HL-60/S4 treated with retinoic acid at 250 ng/mL for 4 days and 3 days (cell line): ENCODE data around the gene ZC2HC1B.

Experiments
- in situ Hi-C: fragments of 300-500 bp; cut with MboI; formaldehyde crosslinking; loops from 2 replicates; pipeline ENCODE4 v1.7.0; 2022; ENCODE audit warnings: low sequenced_read_pairs

Gene ZC2HC1B

DNA sequence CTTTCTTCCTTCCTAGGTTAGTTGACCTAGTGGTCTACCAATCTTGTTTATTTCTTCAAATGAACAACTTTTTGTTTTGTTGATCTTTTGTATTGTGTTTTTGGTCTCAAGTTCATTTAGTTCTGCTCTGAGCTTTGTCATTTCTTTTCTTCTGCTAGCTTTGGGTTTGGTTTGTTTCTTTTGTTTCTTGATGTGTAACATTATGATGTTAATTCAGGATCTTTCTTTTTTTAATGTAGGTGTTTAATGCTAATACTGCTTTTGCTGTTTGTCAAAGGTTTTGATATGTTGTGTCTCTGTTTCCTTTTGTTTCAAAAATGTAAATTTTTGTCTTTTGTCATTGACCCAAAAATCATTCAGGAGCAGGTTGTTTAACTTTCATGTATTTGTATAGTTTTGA lies 65.7 kb downstream of the ZC2HC1B start:
- in situ Hi-C loops, result no loop called here

- in situ Hi-C loops, result no loop called here
Observed at GRCh38 chr6:143934331-143934730, 70.1 kb downstream of the ZC2HC1B start.

GRCh38 chr6:143934867-143935266 lies 70.6 kb downstream of the ZC2HC1B start:
- in situ Hi-C loops, result no loop called here

GRCh38 chr6:143936347-143936746 lies 72.1 kb downstream of the ZC2HC1B start:
- in situ Hi-C loops, result no loop called here

- in situ Hi-C loops, result no loop called here
Observed at GRCh38 chr6:143936778-143937667, 72.7 kb downstream of the ZC2HC1B start.

GRCh38 chr6:143937668-143937970 lies 73.3 kb downstream of the ZC2HC1B start:
- in situ Hi-C loops, result no loop called here

DNA sequence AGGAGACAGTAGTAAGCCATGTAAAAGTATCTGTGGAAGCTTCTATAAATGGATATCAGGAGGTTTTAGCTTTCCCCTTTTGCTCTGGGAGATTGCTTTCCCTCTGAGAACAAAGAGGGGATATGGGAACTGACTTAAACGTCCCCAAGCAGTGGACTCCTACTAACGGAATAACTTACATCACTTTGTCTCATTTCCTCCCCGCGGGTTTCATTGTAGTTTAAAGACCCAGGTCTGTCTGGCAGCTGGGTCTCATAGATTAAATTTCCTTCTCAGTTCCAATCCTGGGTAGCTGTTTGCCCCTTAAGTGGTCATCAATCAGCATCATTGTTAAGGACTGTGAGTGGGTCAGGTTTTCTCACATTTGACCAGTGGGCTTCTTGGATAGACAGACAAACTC lies 75.1 kb downstream of the ZC2HC1B start:
- in situ Hi-C loops, result no loop called here

GRCh38 chr6:143940011-143940597 lies 75.8 kb downstream of the ZC2HC1B start:
- in situ Hi-C loops, result no loop called here

DNA sequence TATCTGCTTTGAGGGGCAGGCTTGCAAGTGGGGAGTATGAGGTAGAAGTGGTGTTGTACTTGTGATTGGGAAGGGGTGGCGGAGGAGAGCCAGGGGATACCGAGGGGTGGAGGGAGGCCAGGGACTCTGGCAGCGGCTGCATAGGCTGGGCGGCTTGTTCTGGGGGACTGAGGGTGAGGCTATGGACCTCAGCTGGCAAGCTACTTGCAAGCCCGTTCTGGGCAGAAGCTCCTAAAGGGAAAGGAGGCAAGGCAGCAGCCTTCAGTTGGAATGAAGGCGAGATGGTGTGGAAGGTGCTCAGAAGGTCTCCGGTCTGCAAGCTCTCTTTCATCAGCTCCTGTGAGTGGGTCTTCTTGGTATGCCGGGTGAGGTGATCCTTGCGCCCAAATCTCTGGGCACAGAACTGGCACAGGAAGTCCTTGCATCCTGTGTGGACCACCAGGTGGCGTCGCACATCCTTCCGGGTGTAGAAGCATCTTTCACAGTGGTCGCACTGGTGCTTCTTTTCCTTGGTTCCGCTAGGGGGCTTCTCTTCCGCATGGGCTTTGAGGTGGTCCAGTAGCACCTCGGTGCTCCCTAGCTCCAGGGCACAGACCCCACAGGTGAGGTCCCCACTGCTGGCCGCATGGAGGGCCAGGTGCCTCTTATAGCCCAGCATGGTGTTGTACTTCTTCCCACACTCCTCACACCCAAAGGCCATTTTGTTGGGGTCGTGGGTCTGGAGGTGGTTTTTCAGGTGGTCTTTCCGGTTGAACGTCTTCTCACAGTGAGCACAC lies 77.8 kb downstream of the ZC2HC1B start:
- in situ Hi-C loops, result no loop called here

- in situ Hi-C loops, result no loop called here
Observed at GRCh38 chr6:143948208-143948607, 83.9 kb downstream of the ZC2HC1B start.

DNA sequence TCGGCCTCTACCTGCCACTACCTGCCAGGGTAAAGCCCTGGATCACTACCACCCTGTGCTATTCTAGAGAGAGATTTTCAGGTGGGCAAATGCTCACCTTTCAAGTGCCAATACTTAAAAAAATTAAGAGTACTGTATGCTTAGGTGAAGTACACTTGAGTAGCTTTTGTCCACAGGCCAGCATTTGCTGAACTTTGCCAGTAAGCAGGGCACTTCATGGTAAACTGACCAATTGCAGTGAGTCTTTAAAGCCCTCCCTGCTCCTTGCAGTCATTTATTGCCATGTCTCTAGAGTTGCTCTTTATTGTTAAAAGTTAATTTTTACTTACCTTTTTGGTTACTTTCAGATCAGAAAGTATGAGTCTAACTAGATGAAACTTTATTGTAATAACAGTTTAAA lies 85.3 kb downstream of the ZC2HC1B start:
- in situ Hi-C loops, result no loop called here

DNA sequence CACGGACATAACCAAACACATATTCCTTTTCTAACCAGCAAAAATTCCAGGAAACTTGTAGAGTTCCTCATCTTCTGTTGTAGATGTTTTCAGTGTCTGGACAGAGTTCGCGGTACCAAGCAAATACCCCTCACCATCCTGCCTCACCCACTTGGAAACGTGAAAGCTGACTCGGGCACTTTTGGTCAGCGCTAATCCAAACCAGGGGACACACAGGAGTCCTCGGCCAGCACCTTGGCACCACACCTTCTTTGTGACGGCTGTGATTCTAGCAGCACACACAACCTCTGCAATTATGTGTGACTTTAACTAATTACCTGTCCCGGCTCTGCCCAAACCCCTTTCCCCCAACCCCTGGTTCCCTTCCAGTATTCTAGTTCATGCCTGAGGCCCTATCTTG lies 85.7 kb downstream of the ZC2HC1B start:
- in situ Hi-C loops, result no loop called here

DNA sequence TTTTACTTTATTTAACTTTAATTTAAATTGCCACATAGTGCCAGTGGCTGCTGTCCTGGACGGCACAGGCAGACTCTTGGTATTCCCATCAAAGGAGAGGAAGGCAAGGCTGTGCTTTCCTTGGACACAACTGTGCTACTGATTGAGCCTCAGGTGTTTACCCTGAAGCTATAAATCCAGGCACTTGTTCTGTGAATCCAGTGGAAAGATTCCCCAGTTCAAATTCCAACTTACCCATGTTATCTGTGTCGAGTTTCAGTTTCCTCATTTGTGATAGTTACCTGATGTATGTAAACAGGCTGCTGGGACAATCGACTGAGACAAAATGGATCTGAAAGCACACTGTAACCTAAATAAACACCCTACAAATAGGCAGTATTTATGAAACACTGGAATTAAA lies 86.6 kb downstream of the ZC2HC1B start:
- in situ Hi-C loops, result no loop called here

DNA sequence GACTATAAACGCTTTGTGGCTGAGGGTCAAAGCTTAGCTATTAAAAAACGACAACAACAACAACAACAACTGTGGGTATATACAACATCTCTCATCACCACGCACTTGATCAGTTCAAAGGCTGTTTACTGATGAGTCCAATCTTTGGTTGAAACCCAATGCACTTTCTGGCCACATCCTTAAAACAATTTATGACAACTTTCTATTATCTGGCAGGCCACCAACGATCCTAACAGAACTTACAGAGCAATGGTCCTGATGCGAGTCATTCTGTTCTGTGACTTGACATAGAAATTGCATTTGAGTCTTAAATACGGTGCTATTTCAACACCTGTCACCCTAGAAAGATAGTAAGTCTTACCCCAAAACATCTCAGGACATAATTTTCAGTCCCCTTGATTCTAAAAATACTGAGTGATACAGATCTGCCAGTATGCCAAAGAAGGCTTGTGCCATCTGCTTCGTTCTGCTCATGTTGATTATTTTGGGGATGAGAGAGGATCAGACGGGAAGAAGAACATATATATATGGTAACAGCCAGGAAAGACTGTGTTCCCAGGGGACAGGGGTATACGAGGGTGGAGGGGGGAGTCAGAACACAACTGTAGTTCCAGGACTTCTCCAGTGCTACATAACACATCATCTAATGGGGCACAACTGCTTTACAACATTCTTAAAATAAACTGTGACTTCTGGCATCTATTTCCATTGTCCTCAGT lies 87.9 kb downstream of the ZC2HC1B start:
- in situ Hi-C loops, result no loop called here

- in situ Hi-C loops, result no loop called here
Observed at GRCh38 chr6:143952947-143953701, 88.8 kb downstream of the ZC2HC1B start.

- in situ Hi-C loops, result no loop called here
Observed at GRCh38 chr6:143953922-143954321, 89.6 kb downstream of the ZC2HC1B start.

DNA sequence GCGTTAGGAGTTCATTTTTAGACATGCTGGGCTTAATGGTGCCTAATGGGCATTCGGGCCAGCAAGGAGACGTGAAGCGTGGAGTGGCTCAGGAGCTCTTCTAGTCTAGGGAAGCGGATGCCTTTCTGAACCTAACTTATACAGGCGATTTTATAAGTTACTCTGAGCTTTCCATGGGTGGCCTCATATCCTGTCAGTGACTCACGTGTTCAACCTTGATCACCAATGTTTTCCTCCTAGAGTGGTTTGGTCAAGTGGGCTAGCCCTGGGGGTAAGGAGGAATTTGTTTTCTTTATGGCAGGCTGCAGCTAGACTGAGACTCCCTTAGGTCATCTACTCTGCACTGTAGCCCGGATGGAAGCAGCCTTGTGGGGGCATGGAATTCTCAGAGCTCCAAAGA lies 91.7 kb downstream of the ZC2HC1B start:
- in situ Hi-C loops, result no loop called here

DNA sequence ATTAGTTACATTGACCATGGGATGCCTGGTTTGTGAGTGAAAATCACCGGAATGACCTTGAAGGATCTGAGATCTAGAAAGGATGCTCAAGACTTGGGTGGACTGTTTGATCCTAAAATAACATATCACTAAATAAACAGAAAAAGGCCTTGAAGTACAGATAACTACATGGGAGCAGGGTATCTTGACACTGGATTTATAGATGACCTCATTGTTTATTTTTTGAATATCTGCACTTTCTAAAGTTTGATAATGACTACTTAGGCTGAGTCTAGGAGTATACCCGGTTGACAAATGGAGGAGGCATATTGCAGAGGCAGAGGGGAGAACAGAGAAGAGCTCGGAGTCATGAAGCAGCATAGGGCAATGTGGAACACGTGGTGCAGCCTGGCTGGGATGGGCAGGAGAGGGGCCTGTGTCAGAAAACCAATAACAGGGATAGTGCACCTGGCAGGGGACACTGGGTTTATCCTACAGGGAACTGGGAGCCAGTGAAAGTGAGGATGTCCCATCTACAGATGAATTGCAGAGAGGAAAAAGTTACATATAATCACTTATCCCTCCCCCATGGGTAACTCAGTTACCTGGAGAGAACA lies 93.5 kb downstream of the ZC2HC1B start:
- in situ Hi-C loops, result no loop called here

DNA sequence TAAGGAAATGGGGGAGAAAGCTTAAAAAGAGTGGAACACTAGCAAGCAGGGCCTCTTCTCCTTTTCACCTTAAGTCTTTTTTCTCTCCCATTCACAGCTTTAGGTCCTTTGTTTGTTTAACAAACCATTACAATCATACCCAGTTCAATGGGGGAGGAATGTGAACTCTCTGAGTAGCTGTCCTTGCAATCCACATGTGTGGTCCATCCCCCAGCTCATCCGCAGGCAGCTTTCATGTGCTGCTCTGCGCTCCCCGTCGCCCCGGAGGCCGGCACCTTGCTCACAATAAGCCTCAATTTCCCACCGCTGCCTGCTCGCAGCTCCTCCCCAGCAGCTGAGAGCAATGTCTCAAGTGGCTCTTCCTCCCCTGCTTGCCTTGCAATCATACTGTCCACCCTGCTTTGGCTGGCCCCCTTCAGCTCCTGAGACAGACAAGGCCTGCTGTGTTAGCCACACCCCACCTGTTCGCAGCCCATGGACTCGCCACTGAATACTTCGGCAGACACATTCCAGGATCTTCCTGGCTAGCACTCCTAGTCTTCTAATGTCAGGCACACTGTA lies 94.6 kb downstream of the ZC2HC1B start:
- in situ Hi-C loops, result no loop called here

DNA sequence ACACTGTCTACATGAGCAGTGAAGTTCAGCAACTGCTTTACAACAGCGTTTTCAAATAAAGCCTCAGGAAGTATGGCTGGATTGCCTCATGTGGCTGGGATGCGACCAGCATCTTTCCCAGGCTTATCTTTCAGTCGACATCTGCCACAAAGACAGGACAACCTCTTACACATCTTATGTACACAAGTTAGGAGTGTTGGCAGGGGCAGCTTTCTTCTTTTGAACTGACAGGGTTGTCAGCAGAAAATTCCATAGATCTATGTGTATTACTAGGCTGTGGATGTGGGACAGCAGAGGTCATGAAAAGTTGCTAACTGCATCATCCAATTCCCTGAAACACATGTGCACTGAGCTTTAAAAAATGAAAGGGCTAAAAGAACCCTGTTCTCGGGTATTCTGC lies 95.7 kb downstream of the ZC2HC1B start:
- in situ Hi-C loops, result no loop called here
